VCaP (cell line): ENCODE results near the gene PCSK6.

Experiments
- H3K27ac ChIP-seq: fragments of 450-650 bp; 2 replicates; pipeline ENCODE4 v1.5.1; 2017
- TF ChIP-seq, protein P1 (sequence below): fragments of 450-650 bp; conservative IDR thresholded peaks from 2 replicates; pipeline ENCODE4 v1.5.1; 2017; ENCODE audit warnings: mild to moderate bottlenecking, moderate library complexity

PCSK6 gene

DNA sequence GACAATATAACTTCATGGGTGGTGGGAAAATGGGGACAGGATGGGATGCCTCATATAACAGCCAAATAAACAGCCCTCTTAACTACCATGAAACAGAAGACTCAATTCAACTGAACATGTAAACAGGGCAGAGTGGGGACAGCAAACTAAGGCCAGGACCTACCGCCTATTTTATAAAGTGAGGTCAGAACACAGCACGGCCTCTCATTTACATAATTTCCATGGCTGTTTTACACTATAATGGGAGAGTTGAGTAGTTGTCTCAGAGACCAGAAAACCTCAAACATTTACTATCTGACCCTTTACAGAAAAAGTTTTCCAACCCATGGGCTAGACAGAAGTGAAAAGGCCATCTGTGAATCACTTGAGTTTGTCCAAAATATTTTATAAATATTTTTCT, 137.8 kb downstream of the PCSK6 start:
- no peak overlapping the region for H3K27ac ChIP-seq
- TF ChIP-seq, protein P1, sequence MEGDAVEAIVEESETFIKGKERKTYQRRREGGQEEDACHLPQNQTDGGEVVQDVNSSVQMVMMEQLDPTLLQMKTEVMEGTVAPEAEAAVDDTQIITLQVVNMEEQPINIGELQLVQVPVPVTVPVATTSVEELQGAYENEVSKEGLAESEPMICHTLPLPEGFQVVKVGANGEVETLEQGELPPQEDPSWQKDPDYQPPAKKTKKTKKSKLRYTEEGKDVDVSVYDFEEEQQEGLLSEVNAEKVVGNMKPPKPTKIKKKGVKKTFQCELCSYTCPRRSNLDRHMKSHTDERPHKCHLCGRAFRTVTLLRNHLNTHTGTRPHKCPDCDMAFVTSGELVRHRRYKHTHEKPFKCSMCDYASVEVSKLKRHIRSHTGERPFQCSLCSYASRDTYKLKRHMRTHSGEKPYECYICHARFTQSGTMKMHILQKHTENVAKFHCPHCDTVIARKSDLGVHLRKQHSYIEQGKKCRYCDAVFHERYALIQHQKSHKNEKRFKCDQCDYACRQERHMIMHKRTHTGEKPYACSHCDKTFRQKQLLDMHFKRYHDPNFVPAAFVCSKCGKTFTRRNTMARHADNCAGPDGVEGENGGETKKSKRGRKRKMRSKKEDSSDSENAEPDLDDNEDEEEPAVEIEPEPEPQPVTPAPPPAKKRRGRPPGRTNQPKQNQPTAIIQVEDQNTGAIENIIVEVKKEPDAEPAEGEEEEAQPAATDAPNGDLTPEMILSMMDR: no peak

DNA sequence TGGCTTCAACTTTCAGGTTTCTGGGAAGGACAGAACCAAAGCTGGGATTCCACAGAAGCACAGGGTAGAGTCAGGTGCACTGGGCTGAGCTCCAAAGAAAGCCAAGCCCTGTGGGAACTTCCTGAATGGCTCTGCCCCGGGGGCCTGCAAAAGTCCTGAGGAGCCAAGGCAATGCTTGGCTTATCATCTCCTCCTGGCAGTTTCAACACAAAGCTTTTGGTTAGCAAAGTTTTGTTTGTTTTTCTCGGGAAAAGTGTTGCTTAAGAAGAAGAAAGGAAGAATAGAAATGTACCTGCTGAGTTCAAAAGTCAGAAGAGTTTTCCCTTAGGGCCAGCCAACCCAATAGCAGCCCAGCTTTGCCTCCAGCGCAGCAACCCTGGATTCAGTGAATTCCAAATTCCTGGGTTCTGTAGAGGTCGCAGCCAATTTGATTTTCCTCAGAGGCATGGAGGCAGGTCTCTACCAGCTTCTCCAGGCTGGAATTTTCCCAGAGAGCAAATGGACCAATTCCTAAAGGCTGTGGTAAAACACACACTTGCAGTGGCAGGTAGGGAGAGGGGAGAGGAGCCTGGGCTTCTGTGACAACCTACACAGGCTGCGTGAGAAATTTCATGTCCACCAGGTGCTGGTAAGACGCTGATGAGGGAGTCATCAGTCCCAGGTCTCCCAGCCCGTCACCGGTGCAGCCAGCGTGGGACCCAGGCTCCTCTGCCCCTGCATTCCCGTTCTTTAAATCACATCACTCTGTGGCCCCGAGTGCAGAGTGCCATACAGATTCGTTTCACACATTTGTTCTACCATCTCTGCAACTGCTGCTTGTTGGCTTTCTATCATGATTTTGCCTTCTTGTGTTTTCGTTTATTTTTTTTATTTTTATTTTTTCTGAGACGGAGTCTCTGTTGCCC, 140.2 kb downstream of the PCSK6 start:
- peak overlapping the region; percentile 56 for H3K27ac ChIP-seq
- TF ChIP-seq, protein P1: no peak

DNA sequence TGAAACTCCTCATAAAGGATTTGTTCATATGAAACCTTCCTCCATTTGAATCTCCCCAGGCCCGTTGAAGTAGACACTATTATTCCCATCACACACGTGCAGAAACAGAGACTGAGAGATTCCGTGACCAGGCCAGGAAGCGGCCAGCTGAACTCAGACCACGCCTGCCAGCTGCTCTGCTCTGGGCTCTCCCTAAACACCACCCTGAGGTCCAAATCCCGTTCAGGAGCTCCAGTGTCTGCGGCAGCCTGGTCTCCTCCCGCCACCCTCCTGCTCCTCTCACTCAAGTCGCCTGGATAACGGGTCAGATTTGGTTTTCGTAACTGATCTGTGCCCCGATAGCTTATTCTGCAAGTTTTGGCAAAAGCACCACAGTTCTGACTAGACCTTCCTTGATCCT, 140.9 kb downstream of the PCSK6 start:
- TF ChIP-seq, protein P1: no peak
- H3K27ac ChIP-seq: peak overlapping the region; percentile 56

DNA sequence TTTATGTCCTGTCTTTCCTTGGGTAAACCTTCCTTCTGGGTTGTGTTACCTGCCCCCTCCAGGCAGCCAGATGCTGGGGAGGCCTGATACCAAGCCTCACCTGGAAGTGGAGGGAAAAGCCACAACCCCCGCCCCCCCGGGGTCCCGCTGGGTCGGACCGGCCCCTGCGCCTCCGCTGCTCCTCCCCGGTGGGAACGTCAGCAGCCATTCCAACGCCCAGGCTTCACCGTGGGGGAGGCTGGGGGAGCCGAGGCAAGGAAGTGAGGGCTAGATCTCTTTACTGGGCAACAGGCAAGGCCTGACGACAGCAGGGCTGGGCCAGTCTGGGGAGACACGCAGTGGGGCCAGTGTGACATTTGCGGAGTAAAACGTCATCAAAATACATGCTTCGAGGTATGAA, 141.5 kb downstream of the PCSK6 start:
- TF ChIP-seq, protein P1: no peak
- peak overlapping the region; percentile 56; the same call in 1 of the 2 replicates for H3K27ac ChIP-seq

DNA sequence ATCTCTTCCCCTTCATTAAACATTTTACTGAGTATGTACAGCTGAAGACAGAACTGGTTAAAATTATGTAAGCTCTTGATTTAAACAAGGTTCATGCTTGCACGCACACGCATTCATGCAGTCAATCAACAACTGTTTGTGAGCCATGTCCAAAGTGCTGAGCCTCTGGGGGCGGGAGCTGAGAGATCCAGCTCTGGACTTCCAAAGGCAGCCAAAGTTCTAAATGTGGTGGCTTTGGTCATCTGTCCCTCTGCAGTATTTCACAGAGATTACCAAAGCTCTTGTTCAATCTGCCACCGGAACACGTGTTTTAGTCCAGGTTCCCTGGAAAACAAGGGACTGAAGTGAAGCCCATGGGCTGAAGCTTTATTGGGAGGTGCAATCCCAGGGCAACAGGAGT, 142.1 kb downstream of the PCSK6 start:
- no peak overlapping the region for H3K27ac ChIP-seq
- TF ChIP-seq, protein P1: no peak

DNA sequence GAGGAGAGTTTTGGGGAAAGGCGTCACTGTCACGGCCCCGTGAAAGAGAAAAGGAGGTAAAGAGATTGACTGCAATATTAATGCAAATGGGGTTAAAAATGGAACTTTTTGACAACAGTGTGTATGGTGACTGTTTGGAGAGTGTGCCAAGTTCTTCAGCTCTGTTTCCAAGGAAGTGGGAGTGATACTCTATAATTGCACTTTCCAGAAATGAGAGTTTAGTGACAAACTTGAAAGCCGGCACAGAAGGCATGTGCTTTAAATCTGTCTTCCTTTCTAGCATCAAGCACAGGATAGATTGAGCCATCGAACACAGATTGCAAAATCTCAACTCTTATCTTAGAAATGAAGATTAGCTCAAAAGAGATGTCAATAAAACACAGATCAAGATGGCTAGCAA, 142.6 kb downstream of the PCSK6 start:
- TF ChIP-seq, protein P1: no peak
- H3K27ac ChIP-seq: no peak overlapping the region

DNA sequence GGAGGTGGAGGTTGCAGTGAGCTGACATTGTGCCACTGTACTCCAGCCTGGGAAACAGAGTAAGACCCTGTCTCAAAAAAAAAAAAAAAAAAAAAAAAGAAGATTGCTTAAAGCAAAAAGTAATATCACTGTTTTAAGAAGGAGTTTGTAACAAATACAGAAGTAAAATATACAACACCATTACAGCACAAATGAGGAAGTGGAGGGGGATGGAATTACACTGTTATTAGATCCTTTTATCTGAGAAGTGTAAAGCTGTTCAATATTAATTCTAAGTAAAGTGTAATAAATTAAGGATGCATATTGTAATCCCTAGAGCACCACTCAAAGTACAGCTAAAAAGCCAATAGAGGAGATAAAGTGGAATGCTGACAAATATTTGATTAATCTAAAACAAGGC, 147.5 kb downstream of the PCSK6 start:
- TF ChIP-seq, protein P1: no peak

More for the DNA sequence above, 147.5 kb downstream of the PCSK6 start:
- no peak overlapping the region for H3K27ac ChIP-seq
